ENCODE measurements around the gene EEF1AKMT3. TPM values are rescaled to one million over a fixed set of nuclear protein-coding genes. Genes with fewer than 3 reads are reported as not detected.
"Not testable (repeated sequence)": the region's sequence is repeated elsewhere in the genome, so short reads cannot be mapped to it uniquely, and the experiment has no call there.

Gene EEF1AKMT3
- polyA plus RNA-seq, 2 of the 4 experiments (the other 2 are of a cell fraction): 7.3 to 15.8 TPM

GRCh38 chr12:57817990-57818331 lies 45.5 kb downstream of the EEF1AKMT3 start:
- POLR2A ChIA-PET, FAIRE-seq: not testable (repeated sequence)
- CTCF ChIA-PET: interaction anchor here (0.8 to 4.2 kb wide), 10 partner anchors 12 to 87 kb away, joined by 3 to 31 read pairs (median 4); partner anchors contain the start of gene TSFM

GRCh38 chr12:57820119-57820518 lies 47.7 kb downstream of the EEF1AKMT3 start:
- 85% methylated on average over 8 of the region's 8 CpGs for WGBS (ENCODE audit: missing lambda C conversion rate)
- DNase-seq (ENCODE audit: low read depth in 1 of 2, low spot score in 1 of 2); POLR2A ChIA-PET; H3K4me3 ChIP-seq; FAIRE-seq; ATAC-seq; H3K27ac ChIP-seq; H3K9me3 ChIP-seq; H3K4me2 ChIP-seq; H3K4me1 ChIP-seq: not testable (repeated sequence)
- CTCF ChIA-PET: interaction anchor here (1.3 to 4.2 kb wide), 3 partner anchors 9 to 85 kb away, joined by 3 to 31 read pairs (median 5); no protein-coding TSS in a partner anchor

More at GRCh38 chr12:57817990-57818331, 45.5 kb downstream of the EEF1AKMT3 start:
- not testable (repeated sequence) for ATAC-seq; H3K4me2 ChIP-seq; DNase-seq (ENCODE audit: low read depth in 1 of 2, low spot score in 1 of 2); H3K4me3 ChIP-seq; H3K27ac ChIP-seq; H3K9me3 ChIP-seq; H3K4me1 ChIP-seq
- WGBS (ENCODE audit: missing lambda C conversion rate): 96% methylated on average over 3 of the region's 3 CpGs

GRCh38 chr12:57821015-57821414 lies 48.6 kb downstream of the EEF1AKMT3 start:
- CTCF ChIA-PET: interaction anchor here (1.2 to 3.0 kb wide), 3 partner anchors 8 to 85 kb away, joined by 3 to 10 read pairs (median 4); no protein-coding TSS in a partner anchor
- FAIRE-seq; H3K4me2 ChIP-seq; DNase-seq (ENCODE audit: low read depth in 1 of 2, low spot score in 1 of 2); POLR2A ChIA-PET; H3K4me3 ChIP-seq; ATAC-seq; H3K27ac ChIP-seq; H3K4me1 ChIP-seq; H3K9me3 ChIP-seq: not testable (repeated sequence)
- 98% methylated on average over 5 of the region's 5 CpGs for WGBS (ENCODE audit: missing lambda C conversion rate)

GRCh38 chr12:57821474-57822214 lies 49.2 kb downstream of the EEF1AKMT3 start:
- DNase-seq (ENCODE audit: low read depth in 1 of 2, low spot score in 1 of 2): no peak
- 89% methylated on average over 10 of the region's 10 CpGs for WGBS (ENCODE audit: missing lambda C conversion rate)
- Histone ChIP-seq H3K4me3 (no peak overlapping the region), H3K9me3 (no peaks in the 10 kb centered on the region), H3K4me2 (no peak overlapping the region), H3K4me1 (no peaks in the 10 kb centered on the region), H3K27ac (no peak overlapping the region)
- CTCF ChIA-PET: interaction anchor here (1.2 to 9.5 kb wide), 4 partner anchors 8 to 86 kb away, joined by 3 to 142 read pairs (median 7); no protein-coding TSS in a partner anchor
- POLR2A ChIA-PET: no interaction called here
- TF ChIP-seq CTCF (IDR thresholded peaks at IDR 0.05) (no peak), MYC (IDR thresholded peaks at IDR 0.05; ENCODE audit: borderline replicate concordance, low read length) (no peak)
- no peak for FAIRE-seq
- ATAC-seq: no peak

- no peaks in the 10 kb centered on the region for H3K9me3 ChIP-seq
- no peak for FAIRE-seq
- DNase-seq (ENCODE audit: low read depth in 1 of 2, low spot score in 1 of 2): no peak
- no peak overlapping the region for H3K27ac ChIP-seq
- ChIA-PET POLR2A (interaction anchor here (1.4 kb wide), 1 partner anchor 50 kb away, joined by 3 read pairs; the partner anchor contains the start of genes EEF1AKMT3 and METTL1), CTCF (interaction anchor here (0.9 to 9.5 kb wide), 6 partner anchors 11 to 85 kb away, joined by 3 to 142 read pairs (median 8); no protein-coding TSS in a partner anchor)
- WGBS (ENCODE audit: missing lambda C conversion rate): 89% methylated on average over 10 of the region's 10 CpGs
- no peak for ATAC-seq
- no peaks in the 10 kb centered on the region for H3K4me1 ChIP-seq
- H3K4me2 ChIP-seq: no peak overlapping the region
- no peak for TF ChIP-seq EHF (CRISPR knock-in tag; IDR thresholded peaks at IDR 0.05)
- no peak for TF ChIP-seq CBX2 (IDR thresholded peaks at IDR 0.05; ENCODE audit: borderline replicate concordance, low read depth)
- TF ChIP-seq EHMT2 (IDR thresholded peaks at IDR 0.05; ENCODE audit: low read depth): no peak
- no peak for TF ChIP-seq FOSL2 (IDR thresholded peaks at IDR 0.05)
- no peak for TF ChIP-seq FOSL2 (CRISPR knock-in tag; IDR thresholded peaks at IDR 0.05)
- no peak for TF ChIP-seq KDM5A (IDR thresholded peaks at IDR 0.05)
- TF ChIP-seq POLR2AphosphoS2 (conservative IDR thresholded peaks at IDR 0.05; ENCODE audit: low read length): no peak
- no peak overlapping the region for H3K4me3 ChIP-seq
Measured at GRCh38 chr12:57822392-57823130, 50.1 kb downstream of the EEF1AKMT3 start.
